GM21447 (cell line): ENCODE data around the gene AKAP6.

Experiments used
- ATAC-seq: cut with Tn5 transposase; IDR thresholded peaks from one replicate; pipeline ENCODE4 v1.9.1; 2021; ENCODE audit not compliant: unreplicated experiment

The AKAP6 gene

GRCh38 chr14:32476532-32476931 lies 147.4 kb downstream of the AKAP6 start:
- no peak for ATAC-seq

GRCh38 chr14:32477396-32477795 lies 148.3 kb downstream of the AKAP6 start:
- no peak for ATAC-seq

- no peak for ATAC-seq
These were observed 149.0 kb downstream of the AKAP6 start for GRCh38 chr14:32478050-32478449.

- no peak for ATAC-seq
These were observed 151.2 kb downstream of the AKAP6 start for GRCh38 chr14:32480337-32480736.

- ATAC-seq: no peak
These were observed 152.6 kb downstream of the AKAP6 start for GRCh38 chr14:32481707-32482106.

GRCh38 chr14:32491416-32492016 lies 162.4 kb downstream of the AKAP6 start:
- ATAC-seq: no peak

GRCh38 chr14:32492457-32492856 lies 163.4 kb downstream of the AKAP6 start:
- no peak for ATAC-seq

GRCh38 chr14:32494609-32495434 lies 165.7 kb downstream of the AKAP6 start:
- no peak for ATAC-seq

GRCh38 chr14:32495435-32495734 lies 166.3 kb downstream of the AKAP6 start:
- no peak for ATAC-seq

GRCh38 chr14:32497248-32497647 lies 168.2 kb downstream of the AKAP6 start:
- ATAC-seq: no peak

GRCh38 chr14:32507029-32507984 lies 178.2 kb downstream of the AKAP6 start:
- no peak for ATAC-seq

GRCh38 chr14:32508281-32508680 lies 179.2 kb downstream of the AKAP6 start:
- no peak for ATAC-seq

- no peak for ATAC-seq
These were observed 180.6 kb downstream of the AKAP6 start for GRCh38 chr14:32509632-32510187.

GRCh38 chr14:32510815-32511214 lies 181.7 kb downstream of the AKAP6 start:
- ATAC-seq: no peak

GRCh38 chr14:32512348-32512747 lies 183.2 kb downstream of the AKAP6 start:
- ATAC-seq: no peak

GRCh38 chr14:32512813-32513212 lies 183.7 kb downstream of the AKAP6 start:
- no peak for ATAC-seq

GRCh38 chr14:32513571-32514009 lies 184.5 kb downstream of the AKAP6 start:
- no peak for ATAC-seq

- ATAC-seq: no peak
These were observed 185.1 kb downstream of the AKAP6 start for GRCh38 chr14:32514236-32514635.

- ATAC-seq: no peak
These were observed 185.6 kb downstream of the AKAP6 start for GRCh38 chr14:32514681-32515080.

- no peak for ATAC-seq
These were observed 195.7 kb downstream of the AKAP6 start for GRCh38 chr14:32524609-32525375.

GRCh38 chr14:32525591-32525990 lies 196.5 kb downstream of the AKAP6 start:
- no peak for ATAC-seq
